MCF 10A (cell line): ENCODE data around the gene ZNF714. TPM values are rescaled to one million over a fixed set of nuclear protein-coding genes. Genes with fewer than 3 reads are reported as not detected.
"Not testable (repeated sequence)": the region's sequence is repeated elsewhere in the genome, so short reads cannot be mapped to it uniquely, and the experiment has no call there.

Source experiments
- BruUV-seq: library from RNA; stranded (reverse); fragments of 400-500 nt; replicated peaks from 2 replicates; lab custom pipeline; 2021; lab: Mats Ljungman, UMichigan
- CTCF ChIA-PET: fragments of 300-600 bp; sonication (Branson Sonifier 250); formaldehyde crosslinking; extraction: SDS; loops from one replicate; lab custom pipeline; 2021; ENCODE audit warnings: antibody characterized with exemption, inconsistent platforms; lab: Yijun Ruan, JAX
- POLR2A ChIA-PET: fragments of 300-600, 350-650 bp; sonication (Branson Sonifier 250); formaldehyde crosslinking; extraction: SDS; loops from one replicate; lab custom pipeline; 2020; ENCODE audit warnings: antibody characterized with exemption, inconsistent platforms; lab: Yijun Ruan, JAX
- DNase-seq: peaks from one replicate; pipeline ENCODE4 v3.0.0-alpha.2; 2018; ENCODE audit not compliant: unreplicated experiment
- H3K27ac Mint-ChIP-seq: one replicate; pipeline ENCODE4 v1.8.0; 2022; ENCODE audit warnings: mild to moderate bottlenecking, low read depth, mixed read lengths; ENCODE audit not compliant: unreplicated experiment
- H3K27me3 Mint-ChIP-seq: one replicate; pipeline ENCODE4 v1.8.0; 2022; ENCODE audit warnings: mixed read lengths; ENCODE audit not compliant: insufficient read depth, unreplicated experiment
- H3K36me3 Mint-ChIP-seq: one replicate; pipeline ENCODE4 v1.8.0; 2022; ENCODE audit warnings: mild to moderate bottlenecking, moderate library complexity, mixed read lengths; ENCODE audit not compliant: insufficient read depth, unreplicated experiment
- H3K4me1 Mint-ChIP-seq: one replicate; pipeline ENCODE4 v1.8.0; 2022; ENCODE audit warnings: mixed read lengths; ENCODE audit not compliant: insufficient read depth, unreplicated experiment
- H3K4me3 Mint-ChIP-seq: one replicate; pipeline ENCODE4 v1.8.0; 2022; ENCODE audit warnings: mild to moderate bottlenecking, moderate library complexity, mixed read lengths; ENCODE audit not compliant: unreplicated experiment
- H3K9me3 Mint-ChIP-seq: one replicate; pipeline ENCODE4 v1.8.0; 2022; ENCODE audit warnings: mixed read lengths; ENCODE audit not compliant: unreplicated experiment
- intact Hi-C: fragments of 100-400 bp; cut with micrococcal nuclease; formaldehyde crosslinking; loops from 2 replicates; pipeline ENCODE4 v1.14.1; 2022
- total RNA-seq: library from RNA; stranded (reverse); gene quantifications from 2 replicates; pipeline ENCODE4 v1.2.3, GENCODE V29; 2022
- TF ChIP-seq, protein P1 (sequence below): fragments of 200-600 bp; IDR thresholded peaks from one replicate; pipeline ENCODE4 v1.8.0; 2022; ENCODE audit warnings: antibody characterized with exemption, mild to moderate bottlenecking; ENCODE audit not compliant: unreplicated experiment

Gene ZNF714
- total RNA-seq, 1 experiment from 2014 or later, result 10.0 TPM

GRCh38 chr19:21138130-21138529 lies 56.1 kb downstream of the ZNF714 start:
- DNase-seq, result no peak
- Mint-ChIP-seq H3K27me3 (no peaks in the 10 kb centered on the region), H3K4me1 (peaks cover 15% of the 10 kb centered on the region), H3K36me3 (no peaks in the 10 kb centered on the region), H3K9me3 (peaks cover 15% of the 10 kb centered on the region), H3K4me3 (no peak overlapping the region), H3K27ac (no peak overlapping the region)
- TF ChIP-seq, protein P1, sequence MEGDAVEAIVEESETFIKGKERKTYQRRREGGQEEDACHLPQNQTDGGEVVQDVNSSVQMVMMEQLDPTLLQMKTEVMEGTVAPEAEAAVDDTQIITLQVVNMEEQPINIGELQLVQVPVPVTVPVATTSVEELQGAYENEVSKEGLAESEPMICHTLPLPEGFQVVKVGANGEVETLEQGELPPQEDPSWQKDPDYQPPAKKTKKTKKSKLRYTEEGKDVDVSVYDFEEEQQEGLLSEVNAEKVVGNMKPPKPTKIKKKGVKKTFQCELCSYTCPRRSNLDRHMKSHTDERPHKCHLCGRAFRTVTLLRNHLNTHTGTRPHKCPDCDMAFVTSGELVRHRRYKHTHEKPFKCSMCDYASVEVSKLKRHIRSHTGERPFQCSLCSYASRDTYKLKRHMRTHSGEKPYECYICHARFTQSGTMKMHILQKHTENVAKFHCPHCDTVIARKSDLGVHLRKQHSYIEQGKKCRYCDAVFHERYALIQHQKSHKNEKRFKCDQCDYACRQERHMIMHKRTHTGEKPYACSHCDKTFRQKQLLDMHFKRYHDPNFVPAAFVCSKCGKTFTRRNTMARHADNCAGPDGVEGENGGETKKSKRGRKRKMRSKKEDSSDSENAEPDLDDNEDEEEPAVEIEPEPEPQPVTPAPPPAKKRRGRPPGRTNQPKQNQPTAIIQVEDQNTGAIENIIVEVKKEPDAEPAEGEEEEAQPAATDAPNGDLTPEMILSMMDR, result no peak
- no TSS peak for BruUV-seq
- CTCF ChIA-PET, result interaction anchor here (0.6 to 0.7 kb wide), 2 partner anchors 183 to 993 kb away, joined by 3 read pairs; no protein-coding TSS in a partner anchor
- POLR2A ChIA-PET, result interaction anchor here (0.5 to 0.7 kb wide), 2 partner anchors 49 to 138 kb away, joined by 3 read pairs; no protein-coding TSS in a partner anchor
- intact Hi-C loops, result no loop called here

DNA sequence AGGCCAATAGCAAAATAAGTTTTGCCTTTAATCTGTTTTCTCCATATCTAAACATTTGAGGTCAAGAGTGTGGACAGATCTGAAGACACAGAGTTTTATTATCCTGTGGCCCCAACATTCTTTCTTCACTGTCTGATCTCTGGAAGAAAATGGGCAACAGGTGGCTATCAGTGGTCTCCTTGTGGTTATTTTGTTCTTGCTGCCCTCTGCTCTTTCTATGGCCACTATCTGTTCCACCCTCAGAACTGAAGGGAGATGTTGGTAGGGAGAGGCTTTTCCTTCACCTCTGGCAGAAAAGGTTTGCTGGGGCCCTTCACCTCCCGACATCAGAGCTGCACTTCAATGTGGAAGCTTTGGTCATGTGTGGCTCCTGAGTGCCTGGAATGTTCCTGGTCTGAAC lies 59.0 kb downstream of the ZNF714 start:
- H3K27ac Mint-ChIP-seq, CTCF ChIA-PET, BruUV-seq, H3K9me3 Mint-ChIP-seq, DNase-seq, H3K27me3 Mint-ChIP-seq, H3K4me3 Mint-ChIP-seq: not testable (repeated sequence)
- POLR2A ChIA-PET, result interaction anchor here (1.1 to 3.3 kb wide), 5 partner anchors 15 to 256 kb away, joined by 3 to 27 read pairs (median 6); partner anchors contain the start of genes ZNF493, ZNF708 and ZNF714
- peaks cover 16% of the 10 kb centered on the region for H3K4me1 Mint-ChIP-seq
- peaks cover 25% of the 10 kb centered on the region for H3K36me3 Mint-ChIP-seq
- intact Hi-C loops, result loop anchor here (5.0 kb wide), 2 partner anchors 59 to 186 kb away; partner anchors contain the start of genes ZNF708 and ZNF714

GRCh38 chr19:21141787-21142464 lies 59.9 kb downstream of the ZNF714 start, which contains the start of gene ZNF431:
TSS of gene ZNF431 (plus strand) at chr19:21142040. CDS start at chr19:21142184, 144 bp downstream.
- POLR2A ChIA-PET, result interaction anchor here (0.6 to 3.7 kb wide), 26 partner anchors 9 to 1479 kb away, joined by 3 to 72 read pairs (median 4); partner anchors contain the start of genes ZNF14, ZNF429, ZNF430 and ZNF493
- Mint-ChIP-seq H3K9me3 (no peaks in the 10 kb centered on the region), H3K4me3 (peak within 1 kb of the TSS; percentile 92), H3K36me3 (peaks cover 34% of the 10 kb centered on the region), H3K4me1 (peaks cover 16% of the 10 kb centered on the region), H3K27ac (peak within 1 kb of the TSS; percentile 97), H3K27me3 (no peaks in the 10 kb centered on the region)
- CTCF ChIA-PET, result interaction anchor here (0.6 to 0.8 kb wide), 2 partner anchors 73 to 845 kb away, joined by 3 read pairs; no protein-coding TSS in a partner anchor
- intact Hi-C loops, result loop anchor here (2.0 to 5.0 kb wide), 3 partner anchors 60 to 185 kb away; partner anchors contain the start of genes ZNF708 and ZNF714
- peak; percentile 98 for DNase-seq
- BruUV-seq, result TSS peak; percentile 57
- TF ChIP-seq, protein P1, result no peak

- CTCF ChIA-PET, result interaction anchor here (0.7 kb wide), 2 partner anchors 171 to 549 kb away, joined by 3 to 5 read pairs; no protein-coding TSS in a partner anchor
- H3K36me3 Mint-ChIP-seq, result peaks cover 49% of the 10 kb centered on the region
- POLR2A ChIA-PET, result interaction anchor here (0.6 to 3.7 kb wide), 12 partner anchors 14 to 1368 kb away, joined by 3 to 72 read pairs (median 4); partner anchors contain the start of genes ZNF430, ZNF708, ZNF714 and ZNF85
- no peaks in the 10 kb centered on the region for H3K9me3 Mint-ChIP-seq
- TF ChIP-seq, protein P1, result no peak
- peak overlapping the region; percentile 97 for H3K27ac Mint-ChIP-seq
- H3K27me3 Mint-ChIP-seq, result no peaks in the 10 kb centered on the region
- intact Hi-C loops, result loop anchor here (2.0 to 5.0 kb wide), 3 partner anchors 61 to 184 kb away; partner anchors contain the start of genes ZNF708 and ZNF714
- no peak for DNase-seq
- H3K4me3 Mint-ChIP-seq, result peak overlapping the region; percentile 92
- TSS peak; percentile 99 for BruUV-seq
- peaks cover 16% of the 10 kb centered on the region for H3K4me1 Mint-ChIP-seq
Measured at GRCh38 chr19:21143428-21143827, 61.4 kb downstream of the ZNF714 start.
